GM13976 (cell line): Measurements from ENCODE around the gene TENM3.

Experiments
- DNase-seq: peaks from one replicate; pipeline ENCODE4 v3.0.0; 2012; ENCODE audit warnings: low spot score
- CTCF ChIP-seq: IDR thresholded peaks from 2 replicates; pipeline ENCODE4 v1.5.1; 2012; ENCODE audit warnings: borderline replicate concordance, mild to moderate bottlenecking; ENCODE audit not compliant: insufficient read depth; ENCODE audit errors: extremely low read depth, missing control alignments, control extremely low read depth
- in situ Hi-C: fragments of 300-500 bp; cut with MboI; formaldehyde crosslinking; loops from one replicate; pipeline ENCODE4 v1.12.0; 2022; ENCODE audit warnings: low sequenced_read_pairs, mixed read lengths, inconsistent platforms; ENCODE audit not compliant: unreplicated experiment

TENM3 gene

GRCh38 chr4:182758273-182758672, 515.1 kb downstream of the TENM3 start:
- in situ Hi-C loops: no loop called here
- DNase-seq: no peak
- TF ChIP-seq CTCF: no peak

DNA sequence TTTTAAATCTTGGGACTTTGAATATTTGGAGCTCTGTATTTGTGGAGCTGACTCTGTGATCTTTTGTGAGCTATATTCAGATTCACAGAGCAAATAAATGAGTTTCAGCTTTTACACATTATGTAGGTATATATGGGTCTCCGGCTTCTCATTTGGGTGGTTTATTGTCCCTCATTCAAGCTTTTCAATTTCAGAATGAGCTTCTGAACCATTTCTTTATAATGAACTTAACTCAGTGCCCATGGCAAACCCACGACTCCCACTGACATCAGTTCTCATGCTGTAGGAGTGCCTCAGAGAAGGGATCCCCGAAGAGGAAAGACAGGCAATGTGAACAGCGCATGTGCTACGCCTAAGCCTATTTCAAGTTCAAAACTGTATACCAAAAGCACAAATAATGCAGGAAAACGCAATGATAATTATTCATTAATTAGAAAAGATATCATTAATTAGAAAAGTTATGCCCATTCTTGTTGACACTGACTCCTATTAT, 517.4 kb downstream of the TENM3 start:
- TF ChIP-seq CTCF: no peak
- DNase-seq: no peak
- in situ Hi-C loops: no loop called here

- in situ Hi-C loops: no loop called here
- no peak for DNase-seq
- no peak for TF ChIP-seq CTCF
These were observed 520.9 kb downstream of the TENM3 start for GRCh38 chr4:182764137-182764536.

DNA sequence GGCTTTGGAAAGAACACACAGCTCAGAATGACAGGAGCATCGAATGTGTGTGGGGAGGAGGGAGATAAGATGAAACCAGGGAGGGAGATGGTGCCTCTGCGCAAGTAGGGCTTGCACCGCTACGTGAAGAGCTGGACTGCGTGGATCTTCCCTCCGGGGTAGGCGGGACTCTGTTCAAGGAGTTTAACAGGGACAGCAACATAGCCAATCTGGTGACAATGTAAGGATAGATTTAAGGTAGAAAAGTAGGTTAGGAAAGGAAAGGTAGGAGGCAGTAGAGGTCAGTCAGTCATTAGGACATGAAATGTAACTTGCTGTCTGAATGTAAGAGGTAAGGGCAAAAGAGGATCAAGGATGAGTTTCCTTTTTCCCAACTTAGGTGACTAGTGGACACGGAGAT, 521.4 kb downstream of the TENM3 start:
- TF ChIP-seq CTCF: no peak
- in situ Hi-C loops: no loop called here
- DNase-seq: no peak

DNA sequence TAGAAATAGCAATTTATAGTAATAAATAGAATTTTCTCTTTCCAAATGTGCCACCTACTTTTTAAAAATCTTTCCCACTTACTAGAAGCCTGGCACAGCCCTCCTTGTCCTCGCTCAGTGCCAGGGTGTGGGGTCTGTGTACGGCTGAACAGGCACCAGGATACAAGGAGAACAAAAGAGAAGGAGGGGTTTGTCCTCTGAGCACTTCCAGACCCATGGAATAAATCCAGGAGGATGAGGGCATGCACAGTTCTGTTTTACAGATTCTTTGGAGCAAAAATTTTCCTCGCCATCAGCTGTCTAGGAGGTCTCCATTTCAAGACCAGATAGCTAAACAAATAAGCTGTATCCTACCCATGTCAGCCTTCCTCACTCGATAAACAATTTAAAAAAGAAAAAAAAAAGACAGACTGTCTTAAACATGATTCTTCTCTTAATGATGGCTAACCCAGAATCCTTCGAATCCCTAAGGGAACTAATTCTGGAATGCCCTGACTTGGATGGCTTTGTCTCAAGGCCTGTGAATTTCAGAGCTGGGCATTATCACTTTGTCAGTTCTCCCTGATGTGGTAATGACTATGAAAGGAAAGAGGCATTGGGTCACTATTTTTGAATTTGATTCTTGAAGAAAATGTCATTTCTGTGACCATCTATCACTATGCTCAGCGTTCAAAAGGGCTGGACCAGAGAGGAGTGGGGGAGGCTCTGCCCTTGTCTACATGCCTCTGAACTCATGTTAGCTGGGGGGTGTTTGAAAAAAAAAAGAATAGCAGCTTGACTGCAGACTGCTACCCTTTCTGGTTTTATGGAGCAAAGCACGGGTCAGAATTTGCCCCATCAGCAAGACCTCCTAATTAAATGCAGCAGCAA, 523.0 kb downstream of the TENM3 start:
- in situ Hi-C loops: no loop called here
- TF ChIP-seq CTCF: no peak
- DNase-seq: no peak

- in situ Hi-C loops: no loop called here
- no peak for TF ChIP-seq CTCF
- no peak for DNase-seq
These were observed 523.7 kb downstream of the TENM3 start for GRCh38 chr4:182766857-182767250.
